Muscle of leg (tissue), 11 donors: ENCODE data around the gene EHMT2. TPM values are rescaled to one million over a fixed set of nuclear protein-coding genes. Genes with fewer than 3 reads are reported as not detected.

Experiments used
- DNase-seq: peaks from one replicate; pipeline ENCODE4 v3.0.0; 2013
- H3K27ac ChIP-seq: one replicate; pipeline ENCODE4 v1.5.1; 2013; ENCODE audit warnings: mild to moderate bottlenecking, low read length, control low read depth
- H3K27me3 ChIP-seq: one replicate; pipeline ENCODE4 v1.6.1; 2013; ENCODE audit warnings: low read length; ENCODE audit not compliant: control insufficient read depth, insufficient read depth
- H3K36me3 ChIP-seq: one replicate; pipeline ENCODE4 v1.6.1; 2013; ENCODE audit warnings: low read length; ENCODE audit not compliant: control insufficient read depth, insufficient read depth
- H3K4me1 ChIP-seq: one replicate; pipeline ENCODE4 v1.6.1; 2013; ENCODE audit warnings: low read length; ENCODE audit not compliant: control insufficient read depth, insufficient read depth
- H3K4me3 ChIP-seq: one replicate; pipeline ENCODE4 v1.5.1; 2013; ENCODE audit warnings: low read length, control low read depth
- H3K9me3 ChIP-seq: replicated peaks from 2 replicates; pipeline ENCODE4 v1.6.1; 2013; ENCODE audit warnings: low read depth, low read length; ENCODE audit not compliant: control insufficient read depth
- WGBS: methylation state at CpG from one replicate; pipeline ENCODE4 v1.1.5; 2013; ENCODE audit warnings: missing lambda C conversion rate; ENCODE audit not compliant: insufficient coverage; 5-methylcytosine and 5-hydroxymethylcytosine counted together
- polyA plus RNA-seq, 8 donors: library from polyadenylated mRNA; unstranded; fragments of 120-200 nt; gene quantifications; one replicate each; pipeline versions ENCODE4 v1.2.1 to v1.2.3, GENCODE V29; 2013; ENCODE audit warnings: inconsistent platforms in 1 of 8, low replicate concordance in 1 of 8; ENCODE audit not compliant: insufficient read length in 8 of 8, insufficient read depth in 1 of 8
- total RNA-seq: library from RNA; stranded (reverse); fragments of 120-200 nt; gene quantifications from one replicate; pipeline ENCODE4 v1.2.4, GENCODE V29; 2013

The EHMT2 gene
- total and polyA plus RNA-seq, 9 donors = 28.3 to 43.8 (median 32.5) TPM

GRCh38 chr6:31896493-31896855, 1.0 kb downstream of the EHMT2 start:
- Histone ChIP-seq H3K27ac (no peak overlapping the region), H3K36me3 (peaks cover 39% of the 10 kb centered on the region)
- 7% methylated on average over 2 of the region's 4 CpGs for WGBS

GRCh38 chr6:31892821-31893220, 4.7 kb downstream of the EHMT2 start:
- H3K27me3 ChIP-seq = no peaks in the 10 kb centered on the region
- no peak overlapping the region for H3K4me3 ChIP-seq
- no peak for DNase-seq
- no peak overlapping the region for H3K27ac ChIP-seq
- H3K4me1 ChIP-seq = peaks cover 7% of the 10 kb centered on the region
- 89% methylated on average over 6 of the region's 6 CpGs for WGBS
- peaks cover 61% of the 10 kb centered on the region for H3K36me3 ChIP-seq
- no peaks in the 10 kb centered on the region for H3K9me3 ChIP-seq

More at GRCh38 chr6:31896493-31896855, 1.0 kb downstream of the EHMT2 start:
- DNase-seq = no peak
- H3K4me1 ChIP-seq = peaks cover 25% of the 10 kb centered on the region
- no peaks in the 10 kb centered on the region for H3K27me3 ChIP-seq
- H3K9me3 ChIP-seq = no peaks in the 10 kb centered on the region
- peak overlapping the region; percentile 72 for H3K4me3 ChIP-seq

GRCh38 chr6:31889331-31889972, 8.0 kb downstream of the EHMT2 start:
- H3K9me3 ChIP-seq = no peaks in the 10 kb centered on the region
- 88% methylated on average over 1 of the region's 3 CpGs for WGBS
- H3K4me3 ChIP-seq = no peak overlapping the region
- DNase-seq = no peak
- H3K27ac ChIP-seq = no peak overlapping the region
- no peaks in the 10 kb centered on the region for H3K4me1 ChIP-seq
- H3K36me3 ChIP-seq = peaks cover 74% of the 10 kb centered on the region
- no peaks in the 10 kb centered on the region for H3K27me3 ChIP-seq

GRCh38 chr6:31888276-31889258, 8.9 kb downstream of the EHMT2 start:
- Histone ChIP-seq H3K36me3 (peaks cover 76% of the 10 kb centered on the region), H3K4me1 (no peaks in the 10 kb centered on the region), H3K9me3 (no peaks in the 10 kb centered on the region), H3K4me3 (no peak overlapping the region), H3K27me3 (no peaks in the 10 kb centered on the region), H3K27ac (no peak overlapping the region)
- DNase-seq = no peak
- 92% methylated on average over 25 of the region's 43 CpGs for WGBS

GRCh38 chr6:31887173-31888007, 10.1 kb downstream of the EHMT2 start:
- H3K36me3 ChIP-seq = peaks cover 78% of the 10 kb centered on the region
- H3K27me3 ChIP-seq = no peaks in the 10 kb centered on the region
- no peaks in the 10 kb centered on the region for H3K9me3 ChIP-seq
- DNase-seq = no peak
- H3K27ac ChIP-seq = no peak overlapping the region
- H3K4me3 ChIP-seq = no peak overlapping the region
- WGBS = 93% methylated on average over 17 of the region's 19 CpGs
- peaks cover 2% of the 10 kb centered on the region for H3K4me1 ChIP-seq

GRCh38 chr6:31886541-31886991, 10.9 kb downstream of the EHMT2 start:
- Histone ChIP-seq H3K4me3 (no peak overlapping the region), H3K27me3 (no peaks in the 10 kb centered on the region), H3K9me3 (no peaks in the 10 kb centered on the region), H3K36me3 (peaks cover 76% of the 10 kb centered on the region), H3K4me1 (peaks cover 2% of the 10 kb centered on the region), H3K27ac (no peak overlapping the region)
- 93% methylated on average over 18 of the region's 18 CpGs for WGBS
- DNase-seq = no peak

GRCh38 chr6:31884528-31885035, 12.9 kb downstream of the EHMT2 start:
- no peak overlapping the region for H3K27ac ChIP-seq
- H3K4me1 ChIP-seq = peaks cover 2% of the 10 kb centered on the region
- H3K9me3 ChIP-seq = no peaks in the 10 kb centered on the region
- peaks cover 87% of the 10 kb centered on the region for H3K36me3 ChIP-seq
- H3K4me3 ChIP-seq = no peak overlapping the region
- no peaks in the 10 kb centered on the region for H3K27me3 ChIP-seq
- 94% methylated on average over 15 of the region's 22 CpGs for WGBS
- no peak for DNase-seq

GRCh38 chr6:31883676-31884075, 13.8 kb downstream of the EHMT2 start:
- Histone ChIP-seq H3K27ac (no peak overlapping the region), H3K9me3 (no peaks in the 10 kb centered on the region), H3K27me3 (no peaks in the 10 kb centered on the region), H3K4me3 (no peak overlapping the region), H3K4me1 (peaks cover 2% of the 10 kb centered on the region), H3K36me3 (peaks cover 79% of the 10 kb centered on the region)
- WGBS = 85% methylated on average over 10 of the region's 12 CpGs
- no peak for DNase-seq

- WGBS = 76% methylated on average over 4 of the region's 6 CpGs
Observed at GRCh38 chr6:31882344-31882743, 15.2 kb downstream of the EHMT2 start.

More at GRCh38 chr6:31882344-31882743, 15.2 kb downstream of the EHMT2 start:
- Histone ChIP-seq H3K9me3 (no peaks in the 10 kb centered on the region), H3K4me3 (no peak overlapping the region), H3K27ac (no peak overlapping the region), H3K27me3 (no peaks in the 10 kb centered on the region), H3K36me3 (peaks cover 65% of the 10 kb centered on the region), H3K4me1 (peaks cover 2% of the 10 kb centered on the region)
- no peak for DNase-seq
